GM23338 (cell line): ENCODE data around the gene EXOC5. TPM values are rescaled to one million over a fixed set of nuclear protein-coding genes. Genes with fewer than 3 reads are reported as not detected.

Experiments used
- ATAC-seq: fragments of 200-7000 bp; cut with Tn5 transposase; 3 replicates; pipeline ENCODE4 v1.9.1; 2020
- DNase-seq: peaks from one replicate; pipeline ENCODE4 v3.0.0-alpha.2; 2015; ENCODE audit warnings: low spot score
- H2AFZ ChIP-seq: fragments of 200-600 bp; sonication (generic); 2 replicates; pipeline ENCODE4 v1.8.0; 2016; ENCODE audit warnings: antibody characterized with exemption, mild to moderate bottlenecking, moderate library complexity
- H3F3A ChIP-seq: fragments of 200-600 bp; sonication (generic); replicated peaks from 2 replicates; pipeline ENCODE4 v1.8.0; 2017; ENCODE audit warnings: antibody characterized with exemption, mixed run types, low read depth
- H3K27ac ChIP-seq: fragments of 200-600 bp; sonication (generic); 2 replicates; pipeline ENCODE4 v1.6.1; 2016; ENCODE audit warnings: low read depth
- H3K27me3 ChIP-seq: fragments of 200-600 bp; sonication (generic); 2 replicates; pipeline ENCODE4 v1.8.0; 2016; ENCODE audit warnings: mild to moderate bottlenecking, mixed run types, moderate library complexity; ENCODE audit not compliant: insufficient read depth
- H3K36me3 ChIP-seq: fragments of 200-600 bp; sonication (generic); 2 replicates; pipeline ENCODE4 v1.8.0; 2016; ENCODE audit warnings: mild to moderate bottlenecking; ENCODE audit not compliant: insufficient read depth
- H3K4me1 ChIP-seq: fragments of 200-600 bp; sonication (generic); 2 replicates; pipeline ENCODE4 v1.8.0; 2016; ENCODE audit warnings: mild to moderate bottlenecking, moderate library complexity; ENCODE audit not compliant: insufficient read depth
- H3K4me2 ChIP-seq: fragments of 200-600 bp; sonication (generic); 2 replicates; pipeline ENCODE4 v1.7.1; 2017; ENCODE audit warnings: mixed run types
- H3K4me3 ChIP-seq: fragments of 200-600 bp; sonication (generic); 2 replicates; pipeline ENCODE4 v1.6.1; 2016; ENCODE audit warnings: mixed run types
- H3K79me2 ChIP-seq: fragments of 200-600 bp; sonication (generic); replicated peaks from 2 replicates; pipeline ENCODE4 v1.8.0; 2017; ENCODE audit warnings: mild to moderate bottlenecking; ENCODE audit not compliant: insufficient read depth
- H3K9me2 ChIP-seq: fragments of 200-600 bp; sonication (generic); 2 replicates; pipeline ENCODE4 v1.8.0; 2017; ENCODE audit not compliant: insufficient read depth
- H4K20me1 ChIP-seq: fragments of 200-600 bp; sonication (generic); replicated peaks from 2 replicates; pipeline ENCODE4 v1.8.0; 2017; ENCODE audit warnings: mild to moderate bottlenecking; ENCODE audit not compliant: insufficient read depth
- H3K27ac Mint-ChIP-seq: 2 replicates; pipeline ENCODE4 v1.8.0; 2020; ENCODE audit warnings: inconsistent platforms, mild to moderate bottlenecking, moderate library complexity, mixed read lengths
- H3K27me3 Mint-ChIP-seq: 3 replicates; pipeline ENCODE4 v1.8.0; 2022; ENCODE audit warnings: low read depth, mild to moderate bottlenecking, moderate library complexity, mixed read lengths, inconsistent platforms; ENCODE audit not compliant: insufficient read depth, poor library complexity
- H3K36me3 Mint-ChIP-seq: 3 replicates; pipeline ENCODE4 v1.8.0; 2021; ENCODE audit warnings: low read depth, mild to moderate bottlenecking, inconsistent platforms, moderate library complexity, mixed read lengths
- H3K4me1 Mint-ChIP-seq: 3 replicates; pipeline ENCODE4 v1.8.0; 2020; ENCODE audit warnings: mild to moderate bottlenecking, inconsistent platforms, mixed read lengths
- H3K4me3 Mint-ChIP-seq: 3 replicates; pipeline ENCODE4 v1.8.0; 2021; ENCODE audit warnings: moderate library complexity, mild to moderate bottlenecking, inconsistent platforms, mixed read lengths
- H3K9me3 Mint-ChIP-seq: 3 replicates; pipeline ENCODE4 v1.8.0; 2020; ENCODE audit warnings: moderate library complexity, mild to moderate bottlenecking, inconsistent platforms, mixed read lengths
- CREB1 ChIP-seq: fragments of 250-450 bp; sonication (Bioruptor Pico); IDR thresholded peaks from 2 replicates; pipeline ENCODE4 v1.5.0; 2020; ENCODE audit warnings: low read depth, mild to moderate bottlenecking, moderate library complexity
- CTCF ChIP-seq, 2 experiments: fragments of 200-600 bp in 1 of 2; sonication (generic) in 1 of 2; conservative IDR thresholded peaks; 2 replicates each; pipeline versions ENCODE4 v1.5.1 to v1.6.1; 2016 to 2017; ENCODE audit warnings: antibody characterized with exemption in 2 of 2, low read depth in 2 of 2, mild to moderate bottlenecking in 2 of 2, moderate library complexity in 1 of 2
- ETS1 ChIP-seq: IDR thresholded peaks from 2 replicates; pipeline ENCODE4 v1.6.1; 2016; ENCODE audit warnings: antibody characterized with exemption
- EZH2 ChIP-seq: fragments of 200-600 bp; sonication (generic); IDR thresholded peaks from one replicate; pipeline ENCODE4 v1.8.0; 2017; ENCODE audit warnings: antibody characterized with exemption, mild to moderate bottlenecking, low read depth; ENCODE audit not compliant: unreplicated experiment
- EZH2phosphoT487 ChIP-seq: fragments of 200-600 bp; sonication (generic); IDR thresholded peaks from one replicate; pipeline ENCODE4 v1.8.1; 2018; ENCODE audit warnings: antibody characterized with exemption; ENCODE audit not compliant: unreplicated experiment
- JUNB ChIP-seq: IDR thresholded peaks from one replicate; pipeline ENCODE4 v1.6.1; 2016; ENCODE audit warnings: antibody characterized with exemption; ENCODE audit not compliant: unreplicated experiment
- NANOG ChIP-seq: IDR thresholded peaks from 2 replicates; pipeline ENCODE4 v1.6.1; 2016; ENCODE audit warnings: antibody characterized with exemption, borderline replicate concordance
- POLR2AphosphoS5 ChIP-seq: IDR thresholded peaks from 2 replicates; pipeline ENCODE4 v1.6.1; 2016; ENCODE audit warnings: antibody characterized with exemption, low read depth
- REST ChIP-seq: IDR thresholded peaks from one replicate; pipeline ENCODE4 v1.6.1; 2018; ENCODE audit warnings: antibody characterized with exemption; ENCODE audit not compliant: unreplicated experiment
- STAT1 ChIP-seq: IDR thresholded peaks from one replicate; pipeline ENCODE4 v1.6.1; 2016; ENCODE audit warnings: antibody characterized with exemption; ENCODE audit not compliant: unreplicated experiment
- ZNF114 ChIP-seq: fragments of 250-450 bp; sonication (Bioruptor Pico); IDR thresholded peaks from 2 replicates; pipeline ENCODE4 v1.5.0; 2020; ENCODE audit warnings: mild to moderate bottlenecking, moderate library complexity
- ZNF331 ChIP-seq: fragments of 250-450 bp; sonication (Bioruptor Pico); IDR thresholded peaks from 2 replicates; pipeline ENCODE4 v1.5.0; 2020; ENCODE audit warnings: low read depth, mild to moderate bottlenecking, moderate library complexity
- ZNF462 ChIP-seq: fragments of 250-450 bp; sonication (Bioruptor Pico); IDR thresholded peaks from 2 replicates; pipeline ENCODE4 v1.5.0; 2020; ENCODE audit warnings: mild to moderate bottlenecking, moderate library complexity
- polyA plus RNA-seq: library from polyadenylated mRNA; unstranded; fragments of >200 nt; fragmentation: Nextera tagmentation; extraction: Ambion mirVana; gene quantifications from 2 replicates; pipeline ENCODE4 v1.2.1, GENCODE V29; 2016
- total RNA-seq: library from RNA; depleted of rRNA; stranded (reverse); fragments of >200 nt; shearing (Covaris generic); gene quantifications from 2 replicates; pipeline ENCODE4 v1.2.3, GENCODE V29; 2014

Gene EXOC5
- total and polyA plus RNA-seq, 2 experiments from 2014 or later: 26.4 to 55.9 TPM

- H3K36me3 Mint-ChIP-seq: peaks cover 19% of the 10 kb centered on the region
These were observed 8.4 kb upstream of the EXOC5 start for GRCh38 chr14:57277062-57277461.

More at GRCh38 chr14:57277062-57277461, 8.4 kb upstream of the EXOC5 start:
- no peak overlapping the region for H3K27ac Mint-ChIP-seq
- Histone ChIP-seq H3K4me2 (no peak overlapping the region), H2AFZ (no peak overlapping the region), H3F3A (no peaks in the 10 kb centered on the region), H3K27ac (no peak overlapping the region), H4K20me1 (peaks cover 10% of the 10 kb centered on the region), H3K27me3 (no peaks in the 10 kb centered on the region), H3K4me3 (no peak overlapping the region), H3K79me2 (peaks cover 43% of the 10 kb centered on the region), H3K36me3 (peaks cover 6% of the 10 kb centered on the region; the same call in 1 of the 2 replicates), H3K4me1 (no peaks in the 10 kb centered on the region), H3K9me2 (no peaks in the 10 kb centered on the region)
- no peaks in the 10 kb centered on the region for H3K27me3 Mint-ChIP-seq
- TF ChIP-seq STAT1 (no peak), POLR2AphosphoS5 (no peak), NANOG (no peak), CTCF (conservative IDR thresholded peaks at IDR 0.05; ENCODE audit: low read depth in 2 of 2) (no peak), EZH2 (no peak), CREB1 (CRISPR knock-in tag) (no peak), JUNB (no peak), ZNF462 (CRISPR knock-in tag) (no peak), ZNF114 (CRISPR knock-in tag) (no peak), EZH2phosphoT487 (no peak), REST (no peak), ZNF331 (CRISPR knock-in tag) (no peak), ETS1 (no peak)
- H3K4me1 Mint-ChIP-seq: no peaks in the 10 kb centered on the region
- H3K4me3 Mint-ChIP-seq: no peak overlapping the region
- no peaks in the 10 kb centered on the region for H3K9me3 Mint-ChIP-seq
- DNase-seq: no peak
- ATAC-seq: no peak
